KG1 (cell line): Measurements from ENCODE around the gene UBE2E2.

Source experiments
- DNase-seq: peaks from one replicate; lab custom pipeline; 2025; lab: John Stamatoyannopoulos, UW

The UBE2E2 gene

GRCh38 chr3:23276913-23277658 is 74.0 kb downstream of the UBE2E2 start:
- no peak for DNase-seq

GRCh38 chr3:23277688-23278087 is 74.6 kb downstream of the UBE2E2 start:
- no peak for DNase-seq

GRCh38 chr3:23283625-23284024 is 80.5 kb downstream of the UBE2E2 start:
- no peak for DNase-seq

GRCh38 chr3:23288286-23288685 is 85.2 kb downstream of the UBE2E2 start:
- no peak for DNase-seq

GRCh38 chr3:23288715-23289114 is 85.6 kb downstream of the UBE2E2 start:
- DNase-seq = no peak

- no peak for DNase-seq
Measured at GRCh38 chr3:23292432-23292831, 89.3 kb downstream of the UBE2E2 start.

GRCh38 chr3:23294770-23295387 is 91.8 kb downstream of the UBE2E2 start:
- DNase-seq = no peak

GRCh38 chr3:23301819-23302218 is 98.7 kb downstream of the UBE2E2 start:
- DNase-seq = no peak

- no peak for DNase-seq
Measured at GRCh38 chr3:23302271-23302670, 99.1 kb downstream of the UBE2E2 start.

- DNase-seq = no peak
Measured at GRCh38 chr3:23303601-23304217, 100.6 kb downstream of the UBE2E2 start.

- no peak for DNase-seq
Measured at GRCh38 chr3:23304424-23304823, 101.3 kb downstream of the UBE2E2 start.

GRCh38 chr3:23308986-23309625 is 106.0 kb downstream of the UBE2E2 start:
- DNase-seq = no peak

- DNase-seq = no peak
Measured at GRCh38 chr3:23312866-23313265, 109.7 kb downstream of the UBE2E2 start.

- no peak for DNase-seq
Measured at GRCh38 chr3:23314981-23315762, 112.0 kb downstream of the UBE2E2 start.

GRCh38 chr3:23316924-23317323 is 113.8 kb downstream of the UBE2E2 start:
- DNase-seq = no peak

GRCh38 chr3:23319366-23320312 is 116.5 kb downstream of the UBE2E2 start:
- DNase-seq = no peak

GRCh38 chr3:23320586-23321570 is 117.8 kb downstream of the UBE2E2 start:
- no peak for DNase-seq

- no peak for DNase-seq
Measured at GRCh38 chr3:23324745-23325144, 121.6 kb downstream of the UBE2E2 start.

GRCh38 chr3:23325466-23326065 is 122.4 kb downstream of the UBE2E2 start:
- DNase-seq = no peak
